ENCODE results near the gene ZNF846. TPM values are rescaled to one million over a fixed set of nuclear protein-coding genes. Genes with fewer than 3 reads are reported as not detected.

Gene ZNF846
- total RNA-seq (10 to 100 TPM in 6 of 7 donors, 1 to 10 TPM in 1; 7.8 to 24.0 (median 17.0) TPM), polyA plus RNA-seq (1 to 10 TPM; 4.8 to 5.9 (median 5.5) TPM)
- long read RNA-seq, donor 1, partial matches to known transcripts, result 0 of 2 reads
- long read RNA-seq, donor 1, other reads (novel, unspliced or antisense), result 0 of 2 reads
- long read RNA-seq, donor 2, result 0 reads

- peaks cover 0 to 23% (median 17%) of the 10 kb centered on the region in 8 donors for H3K9me3 ChIP-seq
- H3K4me1 ChIP-seq, result peaks cover 7 to 29% (median 17%) of the 10 kb centered on the region in 6 donors
- intact Hi-C loops (cut with DNase I; ENCODE audit: low total_unique reads), result no loop called here
- 0 to 1% (median 1%) methylated on average over 40 to 65 of the region's 65 CpGs for WGBS, 5 donors
- peak within 1 kb of the TSS; percentile 58 to 74 (median 64) for H3K4me3 ChIP-seq
- H3K36me3 ChIP-seq, result peaks cover 0 to 31% (median 6%) of the 10 kb centered on the region in 6 donors
- DNase-seq, result peak; percentile 99
- peak within 1 kb of the TSS; percentile 89 to 97 (median 95) for H3K27ac ChIP-seq
- H3K27me3 ChIP-seq (replicated peaks in 1 of 7), result no peaks in the 10 kb centered on the region
- TF ChIP-seq POLR2AphosphoS5 (IDR thresholded peaks at IDR 0.05), result peak; percentile 94 to 95 (median 95)
- peak in 2 of 3 donors; percentile 43 to 67 for TF ChIP-seq POLR2A (IDR thresholded peaks at IDR 0.05)
- TF ChIP-seq, protein P1, sequence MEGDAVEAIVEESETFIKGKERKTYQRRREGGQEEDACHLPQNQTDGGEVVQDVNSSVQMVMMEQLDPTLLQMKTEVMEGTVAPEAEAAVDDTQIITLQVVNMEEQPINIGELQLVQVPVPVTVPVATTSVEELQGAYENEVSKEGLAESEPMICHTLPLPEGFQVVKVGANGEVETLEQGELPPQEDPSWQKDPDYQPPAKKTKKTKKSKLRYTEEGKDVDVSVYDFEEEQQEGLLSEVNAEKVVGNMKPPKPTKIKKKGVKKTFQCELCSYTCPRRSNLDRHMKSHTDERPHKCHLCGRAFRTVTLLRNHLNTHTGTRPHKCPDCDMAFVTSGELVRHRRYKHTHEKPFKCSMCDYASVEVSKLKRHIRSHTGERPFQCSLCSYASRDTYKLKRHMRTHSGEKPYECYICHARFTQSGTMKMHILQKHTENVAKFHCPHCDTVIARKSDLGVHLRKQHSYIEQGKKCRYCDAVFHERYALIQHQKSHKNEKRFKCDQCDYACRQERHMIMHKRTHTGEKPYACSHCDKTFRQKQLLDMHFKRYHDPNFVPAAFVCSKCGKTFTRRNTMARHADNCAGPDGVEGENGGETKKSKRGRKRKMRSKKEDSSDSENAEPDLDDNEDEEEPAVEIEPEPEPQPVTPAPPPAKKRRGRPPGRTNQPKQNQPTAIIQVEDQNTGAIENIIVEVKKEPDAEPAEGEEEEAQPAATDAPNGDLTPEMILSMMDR (IDR thresholded peaks at IDR 0.05 in 8 of 11, conservative IDR thresholded peaks at IDR 0.05 in 3 of 11), result peak in 2 of 11 experiments; percentile 7 to 30
Observed at GRCh38 chr19:9768175-9769112, at the start of gene ZNF846. ZNF846 (minus strand) TSS chr19:9768738; CDS start chr19:9764950, 3,788 bp downstream.

DNA sequence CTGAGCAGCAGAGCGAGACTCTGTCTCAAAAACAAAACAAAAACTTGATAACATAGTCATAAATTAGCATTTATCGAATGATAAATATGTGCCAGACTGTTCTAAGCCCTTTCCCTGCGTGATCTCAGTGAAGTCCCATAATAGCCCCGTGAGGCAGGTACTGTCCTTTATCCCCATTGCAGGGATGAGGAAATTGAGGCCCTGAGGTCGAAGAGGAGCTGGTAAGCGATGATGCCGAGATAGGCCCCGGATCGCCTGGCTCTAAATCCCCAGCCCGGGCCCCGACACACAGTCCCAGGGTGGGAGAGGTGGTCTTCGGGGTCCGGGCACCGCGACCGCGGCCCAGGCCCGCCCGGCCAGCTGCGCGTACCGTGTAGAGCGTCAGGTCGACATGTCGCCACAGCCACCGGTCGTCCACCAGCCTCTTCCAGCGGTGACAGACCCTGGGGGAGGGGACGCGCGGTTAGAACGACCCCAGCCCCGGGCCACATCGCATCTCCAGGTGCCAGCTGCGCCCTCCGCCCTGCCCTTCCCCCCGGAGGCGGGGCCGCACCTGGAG lies 49.7 kb upstream of the ZNF846 start:
- peaks cover 0 to 34% (median 8%) of the 10 kb centered on the region in 6 donors for H3K36me3 ChIP-seq
- WGBS, 5 donors, result 4 to 18% (median 5%) methylated on average over 10 to 39 of the region's 39 CpGs
- TF ChIP-seq, protein P1 (IDR thresholded peaks at IDR 0.05 in 8 of 11, conservative IDR thresholded peaks at IDR 0.05 in 3 of 11), result no peak
- TF ChIP-seq POLR2A (IDR thresholded peaks at IDR 0.05) (no peak), POLR2AphosphoS5 (IDR thresholded peaks at IDR 0.05) (no peak)
- no peak for DNase-seq
- H3K4me1 ChIP-seq, result peaks cover 9 to 36% (median 24%) of the 10 kb centered on the region in 6 donors
- peak overlapping the region; percentile 72 to 97 (median 90) for H3K4me3 ChIP-seq
- no peaks in the 10 kb centered on the region for H3K27me3 ChIP-seq (replicated peaks in 1 of 7)
- intact Hi-C loops (cut with DNase I; ENCODE audit: low total_unique reads), result no loop called here
- H3K27ac ChIP-seq, result peak overlapping the region; percentile 73 to 99 (median 94)
- H3K9me3 ChIP-seq, result peaks cover 0 to 19% (median 12%) of the 10 kb centered on the region in 8 donors

GRCh38 chr19:9811139-9811538 lies 42.6 kb upstream of the ZNF846 start:
- no peak overlapping the region for H3K4me3 ChIP-seq
- H3K27me3 ChIP-seq (replicated peaks in 1 of 7), result no peaks in the 10 kb centered on the region
- WGBS, 5 donors, result 96 to 98% (median 97%) methylated on average over 15 to 21 of the region's 21 CpGs; no CpG with 5 or more reads in 1 of the 5 donors
- H3K36me3 ChIP-seq, result peaks cover 0 to 96% (median 41%) of the 10 kb centered on the region in 6 donors
- H3K4me1 ChIP-seq, result peaks cover 0 to 19% (median 0%) of the 10 kb centered on the region in 6 donors
- peaks cover 0 to 16% (median 12%) of the 10 kb centered on the region in 8 donors for H3K9me3 ChIP-seq
- intact Hi-C loops (cut with DNase I; ENCODE audit: low total_unique reads), result no loop called here
- TF ChIP-seq, protein P1 (IDR thresholded peaks at IDR 0.05 in 8 of 11, conservative IDR thresholded peaks at IDR 0.05 in 3 of 11), result no peak
- TF ChIP-seq POLR2AphosphoS5 (IDR thresholded peaks at IDR 0.05) (peak in 1 of 3 donors; percentile 46), POLR2A (IDR thresholded peaks at IDR 0.05) (no peak)
- H3K27ac ChIP-seq, result no peak overlapping the region
- DNase-seq, result no peak
